ENCODE measurements around the gene DTD1.

Gene DTD1

GRCh38 chr20:18587665-18588573 lies at the start of gene DTD1:
Gene DTD1, plus strand, starts transcription at chr20:18588054. Its CDS starts 19 bp downstream, at chr20:18588073.
- DNase-seq (ENCODE audit: low read depth) = peak; percentile 87

- no peak for DNase-seq (ENCODE audit: low read depth)
Measured at GRCh38 chr20:18541741-18542140, 46.1 kb upstream of the DTD1 start.

DNA sequence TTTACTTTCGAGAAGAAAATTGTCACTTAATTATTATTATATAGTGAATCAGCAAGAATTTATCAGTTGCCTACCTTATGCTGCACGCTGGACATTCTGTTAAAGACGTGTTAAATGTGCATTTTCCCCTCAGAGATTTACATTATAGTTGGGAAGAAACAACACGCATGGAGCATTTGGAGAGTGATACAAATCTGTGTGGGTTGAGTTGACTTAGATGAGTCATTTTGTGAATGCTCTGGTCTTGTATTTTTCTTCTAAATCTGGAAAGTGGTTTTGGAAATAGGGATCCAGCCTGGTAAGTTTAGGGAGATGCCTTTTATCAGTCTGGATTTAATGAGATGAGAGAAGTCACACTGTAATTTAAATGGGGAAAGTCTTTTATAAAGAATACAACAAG lies 44.6 kb upstream of the DTD1 start:
- no peak for DNase-seq (ENCODE audit: low read depth)

DNA sequence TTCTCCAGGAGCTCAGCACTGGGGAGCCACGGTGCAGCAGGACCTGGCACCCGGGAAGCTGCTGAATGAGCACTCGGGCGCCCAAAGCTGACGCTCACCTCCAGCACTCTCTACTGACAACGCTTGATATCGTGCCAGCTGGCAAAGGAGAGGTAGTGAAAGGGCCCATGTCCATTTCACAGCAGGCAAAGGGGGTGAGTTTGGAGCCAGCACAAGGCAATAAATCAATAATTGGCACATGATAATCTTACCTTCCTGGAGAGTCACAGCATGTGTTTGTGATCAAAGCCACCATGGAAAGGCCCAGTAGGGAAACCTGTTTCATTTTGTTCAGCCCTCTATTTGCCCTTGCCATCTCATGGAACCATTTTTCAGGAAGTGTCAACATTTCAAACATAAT lies 43.9 kb upstream of the DTD1 start:
- DNase-seq (ENCODE audit: low read depth) = no peak

- no peak for DNase-seq (ENCODE audit: low read depth)
Measured at GRCh38 chr20:18545566-18545965, 42.3 kb upstream of the DTD1 start.

DNA sequence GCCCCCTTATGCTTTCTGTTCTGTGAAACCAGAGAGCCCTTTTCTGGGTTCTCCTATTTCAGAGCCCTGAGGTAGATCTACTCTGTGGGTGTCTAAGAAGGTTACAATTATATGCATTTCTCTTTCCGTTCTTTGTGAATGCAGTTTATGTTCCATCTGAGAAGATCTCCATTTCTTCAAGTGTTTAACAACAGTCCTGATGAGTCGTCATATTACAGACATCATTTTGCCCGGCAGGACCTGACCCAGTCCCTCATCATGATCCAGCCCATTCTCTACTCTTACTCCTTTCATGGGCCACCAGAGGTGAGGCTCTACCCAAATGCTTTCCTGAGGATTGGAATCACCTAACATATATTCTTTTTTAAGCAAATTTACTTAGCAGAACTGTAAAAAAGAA lies 39.4 kb upstream of the DTD1 start:
- no peak for DNase-seq (ENCODE audit: low read depth)

DNA sequence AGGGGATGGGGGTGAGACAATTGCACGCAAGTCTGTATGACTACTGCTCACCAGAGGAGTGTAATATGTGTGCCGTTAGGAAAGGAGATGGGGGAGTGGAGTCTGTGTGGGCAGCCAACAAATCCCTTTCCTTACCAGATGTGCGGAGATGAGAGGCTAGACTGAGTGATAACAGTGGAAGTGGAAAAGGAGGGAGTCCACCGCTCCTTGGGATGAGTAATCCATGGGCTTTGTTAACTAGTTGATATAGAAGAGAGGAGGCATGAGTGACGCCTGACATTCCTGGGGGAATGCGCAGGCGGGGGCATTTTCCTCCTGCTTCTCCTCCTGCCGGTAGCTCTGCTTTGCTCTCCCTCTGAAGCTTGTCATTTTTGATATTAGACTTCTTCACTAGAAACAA lies 34.1 kb upstream of the DTD1 start:
- no peak for DNase-seq (ENCODE audit: low read depth)

DNA sequence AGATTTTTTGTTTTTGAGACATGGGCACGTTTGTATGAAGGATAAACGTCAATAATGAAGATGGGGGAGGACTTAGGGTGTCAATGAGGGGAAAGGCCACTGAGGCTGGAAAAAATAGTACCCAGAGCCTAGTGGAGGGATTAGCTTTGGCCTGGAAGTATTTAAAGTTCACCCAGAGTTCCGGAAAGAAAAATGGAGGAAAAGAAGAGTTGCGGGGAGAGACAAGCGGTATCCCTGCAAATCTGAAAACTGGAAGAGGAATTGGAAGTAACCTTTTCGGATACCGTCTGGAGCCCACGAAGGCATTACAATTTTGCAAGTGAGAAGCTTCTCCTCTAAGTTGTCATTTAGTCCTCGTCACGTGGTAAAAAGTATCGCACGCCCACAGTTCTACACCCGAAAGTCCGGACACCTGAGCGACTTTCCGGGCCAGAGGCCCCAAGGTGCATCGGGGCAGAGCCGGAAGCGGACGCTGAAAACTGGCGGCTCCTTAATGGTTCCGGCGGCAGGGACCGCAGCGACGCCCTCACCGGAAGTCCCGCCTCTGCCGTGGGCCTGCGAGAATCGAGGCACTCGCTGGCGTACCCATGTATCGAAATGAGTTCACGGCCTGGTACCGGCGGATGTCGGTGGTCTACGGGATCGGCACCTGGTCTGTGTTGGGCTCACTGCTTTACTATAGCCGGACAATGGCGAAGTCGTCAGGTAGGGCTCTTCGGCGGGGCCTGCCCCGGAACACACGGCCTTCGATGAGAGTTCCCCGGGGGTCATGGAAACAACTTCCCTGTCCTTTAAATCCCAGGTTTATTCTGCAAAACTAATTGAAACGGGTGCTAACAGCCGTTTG lies 20.7 kb upstream of the DTD1 start, which contains the start of gene SMIM26:
Gene SMIM26 (plus strand): TSS at position 541 of the 847 bp plus-strand sequence. CDS start 47 bp downstream, at position 588.
- DNase-seq (ENCODE audit: low read depth) = peak; percentile 89

- DNase-seq (ENCODE audit: low read depth) = no peak
Measured at GRCh38 chr20:18567739-18568091, 20.1 kb upstream of the DTD1 start.

GRCh38 chr20:18571009-18571408 lies 16.8 kb upstream of the DTD1 start:
- no peak for DNase-seq (ENCODE audit: low read depth)

- DNase-seq (ENCODE audit: low read depth) = no peak
Measured at GRCh38 chr20:18571578-18571977, 16.3 kb upstream of the DTD1 start.

DNA sequence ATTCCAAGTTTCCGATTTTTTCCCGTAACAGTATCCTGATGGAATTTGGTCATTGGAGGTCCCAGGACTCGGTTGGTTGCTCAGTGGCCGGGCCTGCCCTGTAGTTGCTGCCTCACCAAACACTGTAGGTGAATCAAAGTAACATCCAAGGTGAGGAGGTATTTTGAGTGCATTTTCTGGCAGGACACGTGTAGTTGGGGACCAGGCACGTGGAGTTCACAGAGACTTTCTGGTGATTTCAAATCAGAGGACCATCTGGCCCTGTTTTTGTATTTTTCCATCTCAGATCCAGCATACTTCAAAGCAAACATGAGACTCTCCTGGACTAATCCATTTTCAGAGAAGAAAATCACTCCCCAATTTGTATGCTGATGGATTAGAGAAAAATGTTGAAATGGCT lies 9.9 kb upstream of the DTD1 start:
- DNase-seq (ENCODE audit: low read depth) = no peak

GRCh38 chr20:18578581-18578980 lies 9.3 kb upstream of the DTD1 start:
- no peak for DNase-seq (ENCODE audit: low read depth)

GRCh38 chr20:18580012-18580411 lies 7.8 kb upstream of the DTD1 start:
- no peak for DNase-seq (ENCODE audit: low read depth)

GRCh38 chr20:18585134-18585533 lies 2.7 kb upstream of the DTD1 start:
- no peak for DNase-seq (ENCODE audit: low read depth)

GRCh38 chr20:18588574-18588933 lies 700 bp downstream of the DTD1 start:
- no peak for DNase-seq (ENCODE audit: low read depth)

GRCh38 chr20:18589941-18590674 lies 2.3 kb downstream of the DTD1 start:
- no peak for DNase-seq (ENCODE audit: low read depth)

DNA sequence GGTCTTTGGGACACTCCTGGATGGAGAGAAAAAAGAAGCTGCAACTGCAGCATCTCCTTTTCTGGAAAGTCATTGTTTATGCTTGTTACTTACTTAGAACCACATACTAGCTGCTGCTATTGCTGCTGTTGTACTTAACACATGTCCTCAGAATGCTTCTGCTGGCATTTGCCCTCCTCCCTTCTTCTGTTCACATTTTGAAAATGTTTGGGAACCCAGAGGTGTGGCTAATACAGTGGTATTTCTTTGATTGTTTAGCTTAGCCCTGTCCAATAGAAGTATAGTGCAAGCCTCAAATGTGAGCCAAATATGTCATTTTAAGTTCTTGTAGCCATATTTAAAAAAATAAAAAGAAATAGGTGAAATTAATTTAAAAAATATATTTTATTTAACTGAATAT lies 8.4 kb downstream of the DTD1 start:
- no peak for DNase-seq (ENCODE audit: low read depth)

DNA sequence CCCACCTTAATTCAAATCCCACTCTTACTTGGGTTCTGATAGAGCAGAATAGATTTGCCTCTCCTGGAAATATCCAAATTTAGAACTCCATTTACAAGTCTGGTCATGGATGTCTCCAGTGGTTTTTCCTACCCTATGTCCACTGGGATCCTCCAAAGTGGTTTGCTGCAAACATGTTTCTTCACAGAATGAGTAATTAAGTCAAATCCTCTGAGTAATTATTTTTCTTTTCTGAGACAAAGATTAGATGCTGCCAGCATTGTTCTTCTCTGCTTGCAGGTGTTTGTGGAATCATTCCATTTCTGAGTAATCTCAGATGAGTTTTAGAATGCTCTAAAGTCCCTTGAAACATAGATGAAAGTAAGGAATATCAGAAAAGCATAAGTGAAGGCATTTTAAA lies 21.9 kb downstream of the DTD1 start:
- no peak for DNase-seq (ENCODE audit: low read depth)

DNA sequence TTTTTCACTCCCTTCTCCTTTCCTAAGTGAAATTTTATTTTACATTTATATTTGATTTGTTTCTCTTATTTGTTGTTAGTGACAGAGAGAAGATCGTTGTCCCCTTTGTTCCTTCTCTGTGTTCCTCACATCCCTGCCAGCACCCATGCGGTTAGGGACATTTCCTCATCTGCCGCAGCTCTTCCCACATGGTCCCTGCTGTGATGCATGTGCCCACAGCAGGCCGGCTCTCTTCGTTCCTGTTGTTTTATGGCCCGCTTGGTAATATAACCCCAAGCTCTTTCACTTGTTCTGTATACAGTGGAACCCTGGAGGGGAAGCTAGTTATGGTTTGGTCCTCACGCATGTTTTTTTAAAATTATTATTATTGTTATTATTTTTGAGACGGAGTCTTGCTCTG lies 23.6 kb downstream of the DTD1 start:
- DNase-seq (ENCODE audit: low read depth) = no peak

DNA sequence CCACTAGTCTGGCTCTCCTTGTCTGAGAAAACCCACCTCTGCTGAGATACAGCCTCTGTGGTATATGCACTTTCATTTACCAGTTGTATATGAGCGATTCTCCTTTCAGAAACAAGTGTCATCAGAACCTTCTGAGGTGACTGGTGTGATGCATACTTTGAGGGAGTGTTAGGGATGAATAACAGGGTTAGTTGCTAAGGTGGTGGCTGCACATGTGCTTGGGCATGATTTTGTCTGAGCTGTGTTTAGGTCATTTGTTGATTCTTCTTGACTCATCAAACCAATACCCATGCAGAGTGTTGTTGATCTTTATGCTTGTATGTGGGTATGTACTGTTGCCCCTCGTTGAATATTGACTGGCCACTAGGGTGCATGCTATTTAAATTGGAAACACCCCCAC lies 25.7 kb downstream of the DTD1 start:
- DNase-seq (ENCODE audit: low read depth) = no peak

- no peak for DNase-seq (ENCODE audit: low read depth)
Measured at GRCh38 chr20:18614244-18614643, 26.4 kb downstream of the DTD1 start.

Measured in stimulated activated CD8-positive, alpha-beta memory T cell treated with anti-CD3 and anti-CD28 coated beads, Interleukin-4, amount 100 ng/mL, for 24 hours (primary cell).